NCI-H187 (cell line): ENCODE measurements around the gene KANK2.

Source experiments
- DNase-seq, 2 experiments: peaks; one replicate each; lab custom pipeline; 2025; lab: John Stamatoyannopoulos, UW

The KANK2 gene

GRCh38 chr19:11225815-11226214, 28.5 kb upstream of the KANK2 start:
- no peak for DNase-seq

DNA sequence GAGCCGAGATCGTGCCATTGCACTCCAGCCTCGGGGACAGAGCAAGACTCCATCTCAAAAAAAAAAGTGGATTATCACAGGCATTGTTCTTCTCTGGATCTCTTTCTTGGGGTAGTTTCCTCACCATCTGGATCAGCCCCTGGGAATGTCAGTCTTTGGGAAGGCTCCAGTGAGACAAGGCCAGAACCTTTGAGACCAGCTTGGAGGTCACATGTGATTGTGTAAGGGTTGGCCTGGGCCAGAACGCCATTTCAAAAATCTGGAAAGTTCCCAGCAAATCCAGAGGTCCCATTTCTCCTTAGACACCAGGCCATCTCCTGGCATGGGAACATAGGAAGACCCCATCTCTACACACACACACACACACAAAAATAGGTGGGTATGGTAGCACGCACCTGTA, 27.8 kb upstream of the KANK2 start:
- DNase-seq: no peak

- DNase-seq: no peak
Observed at GRCh38 chr19:11224429-11224828, 27.1 kb upstream of the KANK2 start.

- DNase-seq: no peak
Observed at GRCh38 chr19:11223200-11223599, 25.9 kb upstream of the KANK2 start.

- DNase-seq: no peak
Observed at GRCh38 chr19:11221082-11221598, 23.8 kb upstream of the KANK2 start.

GRCh38 chr19:11214387-11214786, 17.0 kb upstream of the KANK2 start:
- no peak for DNase-seq

DNA sequence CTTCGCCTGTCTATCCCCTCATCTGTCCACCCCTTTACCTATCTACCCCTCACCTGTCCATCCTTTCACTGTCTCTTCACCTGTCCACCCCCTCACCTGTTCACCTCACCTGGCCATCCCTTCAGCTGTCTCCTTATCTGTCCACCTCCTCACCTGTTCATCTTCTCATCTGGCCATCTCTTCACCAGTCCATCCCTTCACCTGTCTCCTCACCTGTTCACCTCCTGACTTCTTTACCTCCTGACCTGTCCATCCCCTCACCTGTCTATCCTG, 13.2 kb upstream of the KANK2 start:
- DNase-seq: no peak

- no peak for DNase-seq
Observed at GRCh38 chr19:11209839-11210655, 12.7 kb upstream of the KANK2 start.

DNA sequence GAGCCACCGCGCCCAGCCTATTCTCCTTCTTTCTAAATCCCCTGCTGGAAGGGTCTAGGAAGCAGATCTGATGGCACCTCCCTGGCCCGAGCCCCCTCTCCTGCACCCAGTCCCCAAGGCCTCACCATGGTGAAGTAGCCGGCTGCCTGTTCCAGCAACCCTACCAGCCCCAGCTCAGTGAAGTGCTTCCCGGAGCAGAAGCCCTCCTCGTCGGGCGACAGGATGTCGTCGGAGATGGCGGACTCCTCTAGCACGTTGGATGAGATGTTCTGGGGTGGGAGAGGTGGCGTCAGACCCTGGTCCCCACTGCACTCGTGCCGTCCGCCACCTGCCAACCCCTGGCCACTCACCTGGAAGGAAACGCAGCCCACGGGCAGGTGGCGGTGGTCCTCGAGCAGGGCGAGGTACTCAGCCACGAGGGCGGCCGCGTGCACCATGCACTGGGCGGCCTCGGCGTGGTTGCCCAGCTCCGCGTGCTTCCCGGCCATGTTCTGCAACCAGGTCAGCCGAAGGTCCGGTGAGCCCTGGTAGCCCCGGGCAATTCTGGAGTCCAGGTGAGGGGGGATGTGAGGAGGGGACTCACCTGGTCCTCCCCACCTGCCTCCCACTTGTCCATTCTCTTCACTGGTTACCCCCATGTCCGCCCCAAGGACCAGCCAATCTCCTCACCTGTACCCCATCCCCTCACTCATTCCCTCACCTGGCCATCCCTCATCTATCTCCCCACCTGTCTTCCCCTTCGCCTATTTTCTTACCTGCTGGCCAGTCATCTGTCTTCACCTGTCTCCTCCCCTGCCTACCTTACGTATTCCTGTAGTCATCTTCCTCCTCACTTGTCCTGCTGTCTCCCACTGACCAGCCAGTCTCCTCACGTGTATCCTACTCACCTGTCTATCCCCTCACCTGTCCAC, 11.5 kb upstream of the KANK2 start:
- no peak for DNase-seq

DNA sequence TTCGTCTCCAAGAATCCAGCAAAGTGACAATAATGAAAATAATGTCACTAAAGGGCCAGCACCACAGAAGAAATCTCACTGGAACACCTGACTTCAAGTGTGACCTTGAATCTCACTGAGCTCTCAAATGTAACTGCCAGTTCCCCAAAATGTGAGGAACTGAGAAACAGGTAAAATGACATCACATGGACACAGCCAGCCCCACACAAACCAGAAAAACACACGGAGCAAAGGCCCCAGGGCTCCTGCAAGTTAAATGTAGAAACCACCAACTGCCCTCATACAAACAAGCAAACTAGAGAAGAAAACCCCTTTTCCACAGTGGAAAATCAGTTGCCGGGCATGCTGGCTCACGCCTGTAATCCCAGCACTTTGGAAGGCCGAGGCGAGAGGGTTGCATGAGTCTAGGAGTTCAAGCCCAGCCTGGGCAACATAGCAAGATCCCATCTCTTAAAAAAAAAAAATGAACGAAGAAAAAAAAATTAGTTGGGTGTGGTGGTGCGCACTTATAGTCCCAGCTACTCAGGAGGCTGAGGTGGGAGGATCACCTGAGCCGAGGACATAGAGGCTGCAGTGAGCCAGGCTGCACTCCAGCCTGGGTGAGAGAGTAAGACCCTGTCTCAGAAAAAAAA, 8.7 kb upstream of the KANK2 start:
- no peak for DNase-seq

DNA sequence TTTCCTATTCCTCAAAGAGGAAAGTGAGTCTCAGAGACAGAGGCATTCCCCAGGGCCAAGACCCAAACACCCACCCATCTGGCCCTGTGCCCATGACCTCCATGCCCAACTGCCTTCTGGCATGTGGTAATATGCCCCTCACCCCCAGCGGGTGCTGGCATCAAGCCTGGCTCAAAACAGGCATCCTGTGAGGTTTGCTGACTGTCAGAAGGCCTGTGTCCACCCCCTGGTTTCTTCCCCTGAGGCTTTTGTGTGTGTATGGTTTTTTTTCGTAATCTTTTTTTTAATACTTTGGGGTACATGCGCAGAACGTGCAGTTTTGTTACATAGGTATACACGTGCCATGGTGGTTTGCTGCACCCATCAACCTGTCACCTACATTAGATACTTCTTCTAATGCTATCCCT, 7.6 kb upstream of the KANK2 start:
- no peak for DNase-seq

GRCh38 chr19:11204076-11204602, 6.8 kb upstream of the KANK2 start:
- DNase-seq: no peak

- DNase-seq: no peak
Observed at GRCh38 chr19:11203194-11204075, 6.1 kb upstream of the KANK2 start.

DNA sequence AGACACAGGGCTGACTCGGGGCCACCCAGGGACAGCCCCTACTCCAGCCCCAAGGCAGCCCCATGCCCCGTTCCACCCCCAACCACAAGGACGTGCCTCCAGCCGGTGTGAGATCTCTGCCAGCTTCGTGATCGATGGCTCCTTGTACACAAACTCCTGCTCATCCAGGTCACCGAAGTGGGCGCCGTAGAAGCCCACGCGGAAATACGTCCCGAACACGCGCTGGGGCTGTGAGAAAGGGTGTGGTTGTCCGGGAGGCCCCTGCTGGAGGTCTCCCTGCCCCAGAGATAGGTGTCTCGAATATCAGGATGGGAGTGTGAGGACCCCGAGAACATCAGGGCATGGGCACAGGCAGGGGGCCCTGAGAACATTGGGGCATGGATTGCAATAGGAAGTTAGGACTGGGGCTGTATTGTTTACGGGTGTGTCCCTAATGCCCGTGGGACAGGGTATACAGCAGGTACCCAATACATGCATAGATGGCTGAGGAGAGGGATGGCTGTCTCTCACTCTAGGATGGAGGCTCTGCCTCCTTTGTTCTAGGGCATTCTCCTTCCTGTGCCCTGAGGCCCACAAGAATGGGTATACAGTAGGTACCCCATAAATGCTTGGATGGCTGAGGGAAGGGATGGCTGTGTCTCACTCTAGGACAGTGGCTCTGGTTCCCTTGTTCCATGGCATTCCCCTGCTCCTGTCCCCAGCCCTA, 5.3 kb upstream of the KANK2 start:
- no peak for DNase-seq

GRCh38 chr19:11201791-11202190, 4.4 kb upstream of the KANK2 start:
- no peak for DNase-seq

DNA sequence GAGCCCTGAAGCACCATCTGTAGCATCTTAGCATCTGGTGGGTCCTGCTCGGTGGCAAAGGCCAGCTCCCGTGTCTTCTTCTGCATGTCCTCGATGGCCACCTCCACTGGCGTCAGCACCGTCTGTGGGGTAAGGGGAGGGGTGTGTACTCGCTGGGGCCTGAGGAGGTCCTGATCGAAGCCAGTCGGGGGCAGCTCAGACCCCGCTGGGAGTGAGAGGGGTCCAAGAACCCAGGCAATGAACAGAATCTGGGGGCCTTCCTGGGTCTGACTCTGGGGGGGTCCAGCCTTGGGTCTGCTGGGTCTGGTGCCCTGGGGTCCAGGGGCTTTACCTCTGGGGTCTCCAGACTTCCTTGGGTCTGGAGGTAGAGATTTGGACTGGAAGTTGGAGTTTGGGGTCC, 3.6 kb upstream of the KANK2 start:
- DNase-seq: no peak

DNA sequence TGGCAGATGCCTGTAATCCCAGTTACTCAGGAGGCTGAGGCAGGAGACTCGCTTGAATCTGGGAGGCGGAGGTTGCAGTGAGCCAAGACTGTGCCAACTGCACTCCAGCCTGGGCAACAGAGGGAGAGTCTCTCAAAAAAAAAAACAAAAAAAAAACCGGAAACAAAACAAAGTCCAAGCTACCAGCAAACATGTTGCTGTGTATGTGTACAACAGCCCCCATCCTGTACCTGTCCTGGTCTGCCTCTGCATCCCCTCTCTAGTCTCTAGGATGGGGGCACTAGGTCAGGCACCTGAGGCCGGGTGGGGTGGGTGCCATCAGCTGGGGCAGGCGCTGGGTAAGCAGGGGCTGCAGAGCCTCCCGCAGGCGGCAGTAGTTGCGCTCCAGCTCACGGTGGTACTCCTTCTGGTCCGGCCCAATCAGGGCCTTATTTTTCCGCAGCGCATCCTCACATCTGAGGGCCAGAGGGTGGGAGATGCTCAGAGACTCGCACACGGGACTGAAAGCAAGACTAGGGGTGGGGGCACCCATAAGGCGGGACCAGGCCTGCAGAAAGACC, 2.8 kb upstream of the KANK2 start:
- no peak for DNase-seq

DNA sequence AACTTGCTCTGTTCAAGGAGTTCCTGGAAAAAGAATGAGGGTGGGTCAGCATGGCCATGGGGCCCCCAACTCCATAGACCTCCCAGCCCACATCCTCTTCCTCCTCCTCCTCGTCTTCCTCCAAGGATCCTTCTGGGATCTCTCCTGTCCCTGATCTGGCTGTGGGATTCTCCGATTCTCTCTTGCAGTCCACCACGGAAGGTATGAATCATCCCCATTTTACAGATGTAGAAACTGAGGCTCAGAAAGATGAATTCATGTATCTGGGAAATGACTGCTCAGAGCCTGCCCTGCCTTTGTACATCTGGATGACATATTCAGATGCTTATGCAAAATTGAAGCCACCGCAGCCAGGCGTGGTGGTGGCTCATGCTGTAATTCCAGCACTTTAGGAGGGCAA, 2.2 kb upstream of the KANK2 start:
- DNase-seq: no peak

DNA sequence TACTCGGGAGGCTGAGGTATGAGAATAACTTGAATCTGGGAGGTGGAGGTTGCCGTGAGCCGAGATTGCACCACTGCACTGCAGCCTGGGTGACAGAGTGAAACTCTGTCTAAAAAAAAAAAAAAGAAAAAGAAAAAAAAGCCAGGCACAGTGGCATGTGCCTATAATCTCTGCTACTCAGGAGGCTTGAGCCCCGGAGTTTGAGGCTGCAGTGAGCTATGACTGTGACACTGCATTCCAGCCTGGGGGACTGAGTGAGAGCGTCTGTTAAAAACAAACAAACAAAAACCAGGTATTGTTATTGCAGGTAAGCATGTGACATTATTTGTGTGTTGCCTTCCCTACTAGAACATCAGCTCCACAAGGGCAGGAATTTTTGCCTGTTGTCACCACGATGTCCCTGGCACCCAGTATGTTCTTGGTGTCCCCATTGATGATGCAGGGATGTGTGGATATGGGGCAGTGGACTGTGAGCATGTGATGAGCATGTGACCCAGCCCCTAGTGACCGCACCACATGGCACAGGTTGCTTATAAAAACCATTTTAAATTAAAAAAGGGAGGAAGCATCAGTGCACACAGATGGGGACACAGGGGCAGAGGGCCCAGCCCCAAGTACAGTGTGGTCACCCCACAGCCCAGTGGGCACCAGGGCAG, 1.6 kb upstream of the KANK2 start:
- DNase-seq: no peak

DNA sequence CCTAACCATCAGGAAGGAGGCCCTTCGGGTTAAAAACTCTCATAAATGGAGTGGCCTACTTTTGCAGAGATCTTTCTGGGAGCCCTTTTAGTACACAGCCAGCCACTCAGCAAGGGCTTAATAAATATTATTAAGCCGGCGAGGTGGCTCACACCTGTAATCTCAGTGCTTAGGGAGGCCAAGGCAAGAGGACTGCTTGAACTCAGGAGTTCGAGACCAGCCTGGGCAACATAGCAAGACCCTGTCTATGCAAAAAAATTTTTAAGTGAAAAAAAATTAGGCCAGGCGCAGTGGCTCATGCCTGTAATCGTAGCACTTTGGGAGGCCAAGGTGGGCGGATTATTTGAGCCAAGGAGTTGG, 810 bp upstream of the KANK2 start:
- DNase-seq: no peak
